H1 (cell line): ENCODE data around the gene LTBP4. TPM values are rescaled to one million over a fixed set of nuclear protein-coding genes. Genes with fewer than 3 reads are reported as not detected.

ENCODE experiments used
- CTCF ChIA-PET: fragments of 300-600 bp; sonication (Branson Sonifier 250); formaldehyde crosslinking; loops from one replicate; lab custom pipeline; 2021; ENCODE audit not compliant: partially characterized antibody; lab: Charles Lee
- POLR2A ChIA-PET: fragments of 300-600 bp; sonication (Branson Sonifier 250); formaldehyde crosslinking; loops from one replicate; lab custom pipeline; 2021; ENCODE audit warnings: inconsistent platforms; ENCODE audit not compliant: partially characterized antibody; lab: Charles Lee
- DNase-seq, 2 experiments: peaks; one replicate each; pipeline versions ENCODE4 v3.0.0 to v3.0.0-alpha.2; 2010 to 2022; ENCODE audit warnings: low spot score in 2 of 2, low read depth in 1 of 2, mixed read lengths in 1 of 2
- FAIRE-seq: peaks from 2 replicates; lab custom pipeline; 2011; peaks lifted over from hg19 to GRCh38; lab: Jason Lieb, UNC
- H2AFZ ChIP-seq: 2 replicates; pipeline ENCODE4 v1.8.1; 2012; ENCODE audit warnings: low read length, inconsistent platforms
- H2AK5ac ChIP-seq: 2 replicates; pipeline ENCODE4 v1.6.1; 2013; ENCODE audit warnings: low read depth, low read length
- H2BK120ac ChIP-seq: replicated peaks from 2 replicates; pipeline ENCODE3; 2013; ENCODE audit warnings: low read depth, low read length, inconsistent platforms
- H2BK12ac ChIP-seq: 2 replicates; pipeline ENCODE4 v1.6.1; 2013; ENCODE audit warnings: low read depth, low read length
- H2BK15ac ChIP-seq: 2 replicates; pipeline ENCODE4 v1.6.1; 2013; ENCODE audit warnings: low read length
- H2BK20ac ChIP-seq: 2 replicates; pipeline ENCODE4 v1.6.1; 2013; ENCODE audit warnings: low read length
- H2BK5ac ChIP-seq: 2 replicates; pipeline ENCODE4 v1.6.1; 2013; ENCODE audit warnings: low read depth, low read length
- H3K14ac ChIP-seq: 2 replicates; pipeline ENCODE4 v1.6.1; 2013; ENCODE audit warnings: inconsistent platforms; ENCODE audit not compliant: insufficient read length
- H3K18ac ChIP-seq: 2 replicates; pipeline ENCODE4 v1.6.1; 2013; ENCODE audit warnings: low read length; ENCODE audit errors: extremely low read depth
- H3K23ac ChIP-seq: 2 replicates; pipeline ENCODE4 v1.6.1; 2013; ENCODE audit warnings: inconsistent platforms; ENCODE audit not compliant: insufficient read length
- H3K23me2 ChIP-seq: 2 replicates; pipeline ENCODE4 v1.6.1; 2013; ENCODE audit warnings: low read depth, low read length
- H3K27ac ChIP-seq: 2 replicates; pipeline ENCODE4 v1.6.1; 2011; ENCODE audit warnings: low read depth, low read length, inconsistent platforms
- H3K27me3 ChIP-seq, 4 experiments: replicated peaks in 1 of 4; 1 replicate in 1 of 4; 2 replicates in 3 of 4; pipeline versions ENCODE4 v1.6.1 to v1.8.1; 2011 to 2013; ENCODE audit warnings: low read length in 3 of 4, mild to moderate bottlenecking in 3 of 4, inconsistent platforms in 2 of 4, mixed read lengths in 2 of 4, moderate library complexity in 1 of 4; ENCODE audit not compliant: control insufficient read depth in 3 of 4, insufficient read depth in 3 of 4; ENCODE audit errors: extremely low read depth in 1 of 4
- H3K36me3 ChIP-seq, 4 experiments: 2 replicates each; pipeline versions ENCODE4 v1.6.1 to v1.8.1; 2011 to 2013; ENCODE audit warnings: mild to moderate bottlenecking in 4 of 4, low read length in 3 of 4, moderate library complexity in 2 of 4, control low read depth in 1 of 4, inconsistent platforms in 1 of 4; ENCODE audit not compliant: insufficient read depth in 4 of 4, control insufficient read depth in 2 of 4
- H3K4ac ChIP-seq: replicated peaks from 2 replicates; pipeline ENCODE3; 2013; ENCODE audit warnings: low read length, low read depth, mixed read lengths, inconsistent platforms; ENCODE audit not compliant: insufficient read length
- H3K4me1 ChIP-seq, 4 experiments: replicated peaks in 1 of 4; 1 replicate in 1 of 4; 2 replicates in 3 of 4; pipeline versions ENCODE4 v1.6.1 to v1.8.1; 2011 to 2013; ENCODE audit warnings: low read length in 3 of 4, inconsistent platforms in 2 of 4, mixed read lengths in 1 of 4; ENCODE audit not compliant: insufficient read depth in 4 of 4, control insufficient read depth in 3 of 4
- H3K4me2 ChIP-seq, 2 experiments: 2 replicates each; pipeline versions ENCODE4 v1.6.1 to v1.8.1; 2011 to 2013; ENCODE audit warnings: low read depth in 2 of 2, low read length in 2 of 2, control low read depth in 1 of 2, inconsistent platforms in 1 of 2, mild to moderate bottlenecking in 1 of 2; ENCODE audit not compliant: insufficient read depth in 1 of 2
- H3K4me3 ChIP-seq, 4 experiments: fragments of 200-600, 300-600 bp in 1 of 4; sonication (generic), shearing (Covaris generic), sonication (Bioruptor Twin) in 1 of 4; 2 replicates each; pipeline versions ENCODE4 v1.5.1 to v1.8.1; 2011 to 2016; ENCODE audit warnings: low read length in 4 of 4, low read depth in 3 of 4, control low read depth in 2 of 4, inconsistent platforms in 2 of 4, mild to moderate bottlenecking in 2 of 4, mixed read lengths in 1 of 4, moderate library complexity in 1 of 4; ENCODE audit not compliant: insufficient read depth in 2 of 4; ENCODE audit errors: extremely low read depth in 1 of 4
- H3K56ac ChIP-seq: replicated peaks from 2 replicates; pipeline ENCODE3; 2013; ENCODE audit warnings: low read depth, mild to moderate bottlenecking, mixed read lengths, low read length, inconsistent platforms; ENCODE audit not compliant: insufficient read length
- H3K79me1 ChIP-seq: 2 replicates; pipeline ENCODE4 v1.6.1; 2013; ENCODE audit warnings: low read depth, low read length, control low read depth
- H3K79me2 ChIP-seq, 2 experiments: 2 replicates each; pipeline versions ENCODE4 v1.6.1 to v1.8.1; 2012 to 2013; ENCODE audit warnings: low read length in 2 of 2, mild to moderate bottlenecking in 2 of 2, inconsistent platforms in 1 of 2; ENCODE audit not compliant: insufficient read depth in 2 of 2, control insufficient read depth in 1 of 2
- H3K9ac ChIP-seq, 4 experiments: replicated peaks in 1 of 4; 1 replicate in 1 of 4; 2 replicates in 3 of 4; pipeline versions ENCODE4 v1.6.1 to v1.8.1; 2011 to 2013; ENCODE audit warnings: low read depth in 3 of 4, low read length in 3 of 4, control low read depth in 2 of 4, mild to moderate bottlenecking in 2 of 4, moderate library complexity in 2 of 4, inconsistent platforms in 1 of 4; ENCODE audit errors: extremely low read depth in 1 of 4
- H3K9me3 ChIP-seq, 2 experiments: 2 replicates each; pipeline versions ENCODE4 v1.6.1 to v1.8.1; 2012 to 2013; ENCODE audit warnings: mild to moderate bottlenecking in 2 of 2, moderate library complexity in 2 of 2, control low read depth in 1 of 2, inconsistent platforms in 1 of 2, low read depth in 1 of 2, low read length in 1 of 2, mixed read lengths in 1 of 2; ENCODE audit not compliant: insufficient read depth in 2 of 2
- H4K20me1 ChIP-seq, 2 experiments: replicated peaks in 1 of 2; 2 replicates each; pipeline versions ENCODE3 to v1.8.1; 2011 to 2013; ENCODE audit warnings: inconsistent platforms in 2 of 2, low read length in 2 of 2, mild to moderate bottlenecking in 1 of 2; ENCODE audit not compliant: insufficient read depth in 2 of 2, control insufficient read depth in 1 of 2
- H4K5ac ChIP-seq: 2 replicates; pipeline ENCODE4 v1.6.1; 2013; ENCODE audit warnings: low read length, low read depth, mixed read lengths, inconsistent platforms; ENCODE audit not compliant: insufficient read length
- H4K8ac ChIP-seq: 2 replicates; pipeline ENCODE4 v1.8.0; 2013; ENCODE audit warnings: mild to moderate bottlenecking, moderate library complexity, low read length, inconsistent platforms; ENCODE audit not compliant: insufficient read depth; ENCODE audit errors: extremely low read depth
- H4K91ac ChIP-seq: replicated peaks from 2 replicates; pipeline ENCODE3; 2013; ENCODE audit warnings: low read length, mixed read lengths, inconsistent platforms; ENCODE audit not compliant: insufficient read length
- ASH2L ChIP-seq: fragments of 200-600, 300-600 bp; sonication (generic); IDR thresholded peaks from one replicate; pipeline ENCODE4 v1.7.1; 2017; ENCODE audit warnings: low read length
- CREB1 ChIP-seq: IDR thresholded peaks from 2 replicates; pipeline ENCODE4 v1.6.1; 2012; ENCODE audit warnings: inconsistent platforms
- CTBP2 ChIP-seq: IDR thresholded peaks from 2 replicates; pipeline ENCODE4 v1.7.0; 2011; ENCODE audit warnings: borderline replicate concordance, mild to moderate bottlenecking, moderate library complexity, mixed read lengths, low read length; ENCODE audit not compliant: insufficient read depth, insufficient read length
- KDM1A ChIP-seq: fragments of 200-600, 300-600 bp; sonication (generic); IDR thresholded peaks from 2 replicates; pipeline ENCODE4 v1.7.1; 2016; ENCODE audit warnings: mild to moderate bottlenecking, low read length, borderline replicate concordance
- TAF1 ChIP-seq: IDR thresholded peaks from 2 replicates; pipeline ENCODE4 v1.6.1; 2011; ENCODE audit warnings: mild to moderate bottlenecking, low read depth, low read length
- TCF12 ChIP-seq: IDR thresholded peaks from 2 replicates; pipeline ENCODE4 v1.6.1; 2011; ENCODE audit warnings: low read depth, mild to moderate bottlenecking, low read length
- WGBS, 2 experiments: shearing (Covaris generic) in 1 of 2; methylation state at CpG; one replicate each; pipeline versions ENCODE4 v1.1.6 to v1.1.7; 2013 to 2015; ENCODE audit warnings: low lambda C conversion rate in 2 of 2, mixed read lengths in 2 of 2, inconsistent platforms in 1 of 2, low coverage in 1 of 2, missing lambda C conversion rate in 1 of 2; ENCODE audit not compliant: insufficient replicate concordance in 2 of 2, insufficient coverage in 1 of 2, insufficient read length in 1 of 2; ENCODE audit errors: extremely low coverage in 1 of 2, missing lambda C conversion rate in 1 of 2; 5-methylcytosine and 5-hydroxymethylcytosine counted together
- polyA plus RNA-seq, 7 experiments: library from polyadenylated mRNA; depleted of rRNA in 3 of 7; stranded (reverse) in 5 of 7; unstranded in 2 of 7; fragments of >200 nt in 5 of 7; fragments of 200-250 nt in 2 of 7; gene quantifications; 1 replicate in 5 of 7; 2 replicates in 1 of 7; 4 replicates in 1 of 7; pipeline versions ENCODE4 v1.2.1 to v1.2.3, GENCODE V29; 2011 to 2013; ENCODE audit warnings: missing spikeins in 2 of 7, mixed read lengths in 2 of 7
- total RNA-seq: library from RNA; stranded (reverse); fragmentation: NEBNext Ultra II Directional; extraction: Animal tissue kit (Norgen Biotek cat#: 25700); gene quantifications from 2 replicates; pipeline ENCODE4 v1.2.1, GENCODE V29; 2021

Gene LTBP4
- total and polyA plus RNA-seq, 2 of the 8 experiments (the other 6 are each of a cell fraction or from before 2014, with no cell fraction given): 54.5 to 77.1 TPM

DNA sequence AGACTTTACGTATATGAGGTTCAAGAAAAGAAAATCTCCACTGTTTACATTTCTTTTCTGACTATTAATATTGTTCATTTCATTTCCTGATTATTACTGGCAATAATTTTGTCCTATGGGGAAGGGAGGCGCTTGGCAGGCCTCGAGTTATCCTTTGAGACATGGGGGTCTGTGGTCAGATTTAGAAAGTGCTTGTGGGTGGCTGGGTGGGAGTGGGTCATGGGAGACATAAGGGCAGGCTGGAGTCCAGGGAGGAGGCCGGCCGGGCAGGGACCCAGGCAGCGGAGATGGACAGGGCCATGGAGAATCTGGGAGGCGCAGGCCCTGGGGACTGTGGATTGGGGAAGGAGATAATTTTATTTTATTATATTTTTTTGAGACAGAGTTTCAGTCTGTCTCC is 40.1 kb downstream of the LTBP4 start:
- H2BK12ac ChIP-seq: no peak overlapping the region
- no peaks in the 10 kb centered on the region for H3K36me3 ChIP-seq
- H4K8ac ChIP-seq: no peak overlapping the region
- H3K23me2 ChIP-seq: no peaks in the 10 kb centered on the region
- H4K5ac ChIP-seq: no peak overlapping the region
- H3K4me2 ChIP-seq: no peak overlapping the region
- ChIA-PET CTCF (no interaction called here), POLR2A (no interaction called here)
- no peak overlapping the region for H3K23ac ChIP-seq
- H3K4ac ChIP-seq: no peak overlapping the region
- H3K79me1 ChIP-seq: no peaks in the 10 kb centered on the region
- no peaks in the 10 kb centered on the region; a peak in 2 of 7 replicates for H3K27me3 ChIP-seq
- H4K91ac ChIP-seq: no peak overlapping the region
- H2BK20ac ChIP-seq: no peak overlapping the region
- H3K27ac ChIP-seq: no peak overlapping the region
- TF ChIP-seq CREB1 (no peak), ASH2L (no peak), TAF1 (no peak), CTBP2 (no peak), KDM1A (no peak), TCF12 (no peak)
- H2AK5ac ChIP-seq: no peak overlapping the region
- no peaks in the 10 kb centered on the region for H3K9me3 ChIP-seq
- H2BK5ac ChIP-seq: no peak overlapping the region
- H2BK15ac ChIP-seq: no peak overlapping the region
- peaks cover 0 to 3% (median 0%) of the 10 kb centered on the region in 4 experiments; a peak in 1 of 7 replicates for H3K4me1 ChIP-seq
- no peak for FAIRE-seq
- no peak overlapping the region for H2BK120ac ChIP-seq
- H3K18ac ChIP-seq: no peak overlapping the region
- H3K9ac ChIP-seq: no peak overlapping the region
- H3K14ac ChIP-seq: no peak overlapping the region
- H3K4me3 ChIP-seq: no peak overlapping the region
- no peak overlapping the region for H2AFZ ChIP-seq
- no peaks in the 10 kb centered on the region for H3K79me2 ChIP-seq
- DNase-seq: no peak
- H4K20me1 ChIP-seq: no peaks in the 10 kb centered on the region
- no peak overlapping the region for H3K56ac ChIP-seq
- 88% methylated on average over 7 of the region's 7 CpGs; no CpG with 5 or more reads in 1 of the 2 experiments for WGBS, 2 experiments
